Measurements from ENCODE around the gene FADS1.

FADS1 gene

GRCh38 chr11:61832207-61832606 lies 15.4 kb upstream of the FADS1 start:
- Histone ChIP-seq H3K4me3 (ENCODE audit: low read depth in 1 of 2, low read length in 2 of 2) (no peak overlapping the region), H3K9me3 (ENCODE audit: low read length) (no peaks in the 10 kb centered on the region), H3K27ac (ENCODE audit: low read depth, low read length) (no peak overlapping the region), H3K36me3 (ENCODE audit: insufficient read depth, low read length) (no peaks in the 10 kb centered on the region), H3K27me3 (ENCODE audit: control insufficient read depth in 1 of 2, insufficient read depth in 2 of 2, low read length in 2 of 2) (no peaks in the 10 kb centered on the region), H3K9ac (ENCODE audit: low read length) (no peak overlapping the region), H3K4me1 (ENCODE audit: insufficient read depth, low read length) (peaks cover 39% of the 10 kb centered on the region)

- Histone ChIP-seq H3K4me3 (ENCODE audit: low read depth in 1 of 2, low read length in 2 of 2) (peak overlapping the region in 1 of 2 donors; percentile 6), H3K27me3 (ENCODE audit: control insufficient read depth in 1 of 2, insufficient read depth in 2 of 2, low read length in 2 of 2) (no peaks in the 10 kb centered on the region), H3K4me1 (ENCODE audit: insufficient read depth, low read length) (peaks cover 42% of the 10 kb centered on the region), H3K27ac (ENCODE audit: low read depth, low read length) (peak overlapping the region; percentile 53), H3K9me3 (ENCODE audit: low read length) (no peaks in the 10 kb centered on the region), H3K9ac (ENCODE audit: low read length) (no peak overlapping the region), H3K36me3 (ENCODE audit: insufficient read depth, low read length) (no peaks in the 10 kb centered on the region)
Observed at GRCh38 chr11:61830237-61831105, 13.7 kb upstream of the FADS1 start.

GRCh38 chr11:61829806-61830205 lies 13.0 kb upstream of the FADS1 start:
- H3K36me3 ChIP-seq (ENCODE audit: insufficient read depth, low read length), result no peaks in the 10 kb centered on the region
- no peak overlapping the region for H3K4me3 ChIP-seq (ENCODE audit: low read depth in 1 of 2, low read length in 2 of 2)
- H3K27ac ChIP-seq (ENCODE audit: low read depth, low read length), result peak overlapping the region; percentile 28
- H3K9me3 ChIP-seq (ENCODE audit: low read length), result no peaks in the 10 kb centered on the region
- H3K27me3 ChIP-seq (ENCODE audit: control insufficient read depth in 1 of 2, insufficient read depth in 2 of 2, low read length in 2 of 2), result no peaks in the 10 kb centered on the region
- H3K4me1 ChIP-seq (ENCODE audit: insufficient read depth, low read length), result peaks cover 38% of the 10 kb centered on the region
- H3K9ac ChIP-seq (ENCODE audit: low read length), result no peak overlapping the region

GRCh38 chr11:61828629-61829407 lies 12.0 kb upstream of the FADS1 start:
- Histone ChIP-seq H3K4me3 (ENCODE audit: low read depth in 1 of 2, low read length in 2 of 2) (peak overlapping the region; percentile 61 to 92), H3K9ac (ENCODE audit: low read length) (no peak overlapping the region), H3K27ac (ENCODE audit: low read depth, low read length) (peak overlapping the region; percentile 95), H3K27me3 (ENCODE audit: control insufficient read depth in 1 of 2, insufficient read depth in 2 of 2, low read length in 2 of 2) (no peaks in the 10 kb centered on the region), H3K4me1 (ENCODE audit: insufficient read depth, low read length) (peaks cover 32% of the 10 kb centered on the region), H3K9me3 (ENCODE audit: low read length) (no peaks in the 10 kb centered on the region), H3K36me3 (ENCODE audit: insufficient read depth, low read length) (no peaks in the 10 kb centered on the region)

- H3K4me3 ChIP-seq (ENCODE audit: low read depth in 1 of 2, low read length in 2 of 2), result peak overlapping the region; percentile 61 to 92
- no peaks in the 10 kb centered on the region for H3K9me3 ChIP-seq (ENCODE audit: low read length)
- H3K27me3 ChIP-seq (ENCODE audit: control insufficient read depth in 1 of 2, insufficient read depth in 2 of 2, low read length in 2 of 2), result no peaks in the 10 kb centered on the region
- no peaks in the 10 kb centered on the region for H3K36me3 ChIP-seq (ENCODE audit: insufficient read depth, low read length)
- no peak overlapping the region for H3K9ac ChIP-seq (ENCODE audit: low read length)
- peak overlapping the region; percentile 95 for H3K27ac ChIP-seq (ENCODE audit: low read depth, low read length)
- H3K4me1 ChIP-seq (ENCODE audit: insufficient read depth, low read length), result peaks cover 32% of the 10 kb centered on the region
Observed at GRCh38 chr11:61828379-61828628, 11.5 kb upstream of the FADS1 start.

GRCh38 chr11:61827571-61828378 lies 11.0 kb upstream of the FADS1 start, which contains the start of gene FADS2:
Gene FADS2 (plus strand): TSS chr11:61828300. CDS start chr11:61828391, 91 bp downstream.
- Histone ChIP-seq H3K9me3 (ENCODE audit: low read length) (no peaks in the 10 kb centered on the region), H3K27me3 (ENCODE audit: control insufficient read depth in 1 of 2, insufficient read depth in 2 of 2, low read length in 2 of 2) (no peaks in the 10 kb centered on the region), H3K9ac (ENCODE audit: low read length) (no peak within 1 kb of the TSS), H3K4me1 (ENCODE audit: insufficient read depth, low read length) (peaks cover 32% of the 10 kb centered on the region), H3K4me3 (ENCODE audit: low read depth in 1 of 2, low read length in 2 of 2) (peak within 1 kb of the TSS; percentile 61 to 92), H3K27ac (ENCODE audit: low read depth, low read length) (peak within 1 kb of the TSS; percentile 95), H3K36me3 (ENCODE audit: insufficient read depth, low read length) (no peaks in the 10 kb centered on the region)

GRCh38 chr11:61826930-61827570 lies 10.2 kb upstream of the FADS1 start:
- H3K36me3 ChIP-seq (ENCODE audit: insufficient read depth, low read length), result no peaks in the 10 kb centered on the region
- H3K4me3 ChIP-seq (ENCODE audit: low read depth in 1 of 2, low read length in 2 of 2), result peak overlapping the region; percentile 61 to 92
- H3K27ac ChIP-seq (ENCODE audit: low read depth, low read length), result peak overlapping the region; percentile 95
- no peak overlapping the region for H3K9ac ChIP-seq (ENCODE audit: low read length)
- no peaks in the 10 kb centered on the region for H3K9me3 ChIP-seq (ENCODE audit: low read length)
- H3K27me3 ChIP-seq (ENCODE audit: control insufficient read depth in 1 of 2, insufficient read depth in 2 of 2, low read length in 2 of 2), result no peaks in the 10 kb centered on the region
- H3K4me1 ChIP-seq (ENCODE audit: insufficient read depth, low read length), result peaks cover 32% of the 10 kb centered on the region

- no peaks in the 10 kb centered on the region for H3K27me3 ChIP-seq (ENCODE audit: control insufficient read depth in 1 of 2, insufficient read depth in 2 of 2, low read length in 2 of 2)
- H3K9me3 ChIP-seq (ENCODE audit: low read length), result no peaks in the 10 kb centered on the region
- H3K4me1 ChIP-seq (ENCODE audit: insufficient read depth, low read length), result peaks cover 5% of the 10 kb centered on the region
- no peak overlapping the region for H3K27ac ChIP-seq (ENCODE audit: low read depth, low read length)
- no peak overlapping the region for H3K9ac ChIP-seq (ENCODE audit: low read length)
- H3K4me3 ChIP-seq (ENCODE audit: low read depth in 1 of 2, low read length in 2 of 2), result no peak overlapping the region
- no peaks in the 10 kb centered on the region for H3K36me3 ChIP-seq (ENCODE audit: insufficient read depth, low read length)
Observed at GRCh38 chr11:61820174-61820573, 3.4 kb upstream of the FADS1 start.

- H3K27me3 ChIP-seq (ENCODE audit: control insufficient read depth in 1 of 2, insufficient read depth in 2 of 2, low read length in 2 of 2), result no peaks in the 10 kb centered on the region
- H3K4me1 ChIP-seq (ENCODE audit: insufficient read depth, low read length), result peaks cover 5% of the 10 kb centered on the region
- H3K4me3 ChIP-seq (ENCODE audit: low read depth in 1 of 2, low read length in 2 of 2), result peak overlapping the region in 1 of 2 donors; percentile 39
- H3K9me3 ChIP-seq (ENCODE audit: low read length), result no peaks in the 10 kb centered on the region
- H3K27ac ChIP-seq (ENCODE audit: low read depth, low read length), result peak overlapping the region; percentile 24
- H3K36me3 ChIP-seq (ENCODE audit: insufficient read depth, low read length), result no peaks in the 10 kb centered on the region
- no peak overlapping the region for H3K9ac ChIP-seq (ENCODE audit: low read length)
Observed at GRCh38 chr11:61817471-61818202, 834 bp upstream of the FADS1 start.

- no peaks in the 10 kb centered on the region for H3K27me3 ChIP-seq (ENCODE audit: control insufficient read depth in 1 of 2, insufficient read depth in 2 of 2, low read length in 2 of 2)
- peak overlapping the region; percentile 97 for H3K27ac ChIP-seq (ENCODE audit: low read depth, low read length)
- H3K4me1 ChIP-seq (ENCODE audit: insufficient read depth, low read length), result peaks cover 5% of the 10 kb centered on the region
- no peaks in the 10 kb centered on the region for H3K9me3 ChIP-seq (ENCODE audit: low read length)
- H3K4me3 ChIP-seq (ENCODE audit: low read depth in 1 of 2, low read length in 2 of 2), result peak overlapping the region; percentile 57 to 88
- H3K9ac ChIP-seq (ENCODE audit: low read length), result peak overlapping the region; percentile 50
- peaks cover 7% of the 10 kb centered on the region for H3K36me3 ChIP-seq (ENCODE audit: insufficient read depth, low read length)
Observed at GRCh38 chr11:61815790-61816735, 740 bp downstream of the FADS1 start.

Data from muscle layer of colon (tissue), 2 donors.